ENCODE data around the gene SMG5. TPM values are rescaled to one million over a fixed set of nuclear protein-coding genes. Genes with fewer than 3 reads are reported as not detected.

Gene SMG5
- total and polyA plus RNA-seq, 2 experiments from 2014 or later, result 25.9 to 118 TPM

DNA sequence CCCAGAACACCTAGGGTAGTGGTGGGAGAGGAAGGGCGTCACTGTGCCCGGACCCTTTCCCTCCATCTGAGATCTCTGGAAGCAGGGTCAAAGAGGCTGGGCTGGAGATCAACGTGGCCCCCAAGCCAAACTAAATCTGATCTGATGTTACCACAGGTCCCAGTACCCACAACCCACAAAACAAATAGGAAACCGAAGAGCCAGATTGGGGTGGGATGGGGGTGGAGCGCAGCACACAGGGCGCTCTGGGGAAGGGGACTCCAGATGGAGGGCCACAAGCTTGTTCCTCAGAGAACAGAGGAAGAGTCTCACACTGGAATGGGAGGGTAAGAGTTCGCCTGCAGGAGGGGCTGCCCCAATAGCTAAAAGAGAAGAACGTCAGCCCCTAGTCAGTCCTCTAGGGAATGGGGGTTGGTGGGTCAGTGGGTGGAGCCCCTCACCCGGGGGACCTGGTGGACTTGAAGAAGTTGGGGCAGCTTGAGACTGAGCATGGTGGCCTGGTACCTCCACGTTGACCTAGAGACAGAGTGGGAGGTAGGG lies 36.3 kb downstream of the SMG5 start:
- peak; percentile 0; the same call in 2 of the 3 replicates for ATAC-seq
- Histone ChIP-seq H4K20me1 (replicated peaks; ENCODE audit: insufficient read depth) (no peaks in the 10 kb centered on the region), H3K36me3 (ENCODE audit: insufficient read depth) (no peaks in the 10 kb centered on the region), H3F3A (replicated peaks; ENCODE audit: low read depth) (peaks cover 13% of the 10 kb centered on the region), H3K4me3 (peak overlapping the region; percentile 64), H3K79me2 (replicated peaks; ENCODE audit: insufficient read depth) (no peaks in the 10 kb centered on the region), H2AFZ (peak overlapping the region; percentile 81; the same call in 1 of the 2 replicates), H3K4me2 (peak overlapping the region; percentile 91), H3K27me3 (ENCODE audit: insufficient read depth) (no peaks in the 10 kb centered on the region), H3K9me2 (ENCODE audit: insufficient read depth) (no peaks in the 10 kb centered on the region), H3K4me1 (ENCODE audit: insufficient read depth) (peaks cover 33% of the 10 kb centered on the region), H3K27ac (ENCODE audit: low read depth) (no peak overlapping the region)
- DNase-seq (ENCODE audit: low spot score), result peak; percentile 38
- Mint-ChIP-seq H3K4me3 (peak overlapping the region; percentile 62), H3K27me3 (ENCODE audit: insufficient read depth, low read depth, poor library complexity) (peaks cover 16% of the 10 kb centered on the region), H3K4me1 (peaks cover 34% of the 10 kb centered on the region), H3K9me3 (no peaks in the 10 kb centered on the region), H3K27ac (no peak overlapping the region), H3K36me3 (ENCODE audit: low read depth) (peaks cover 20% of the 10 kb centered on the region)
- TF ChIP-seq, protein P1, sequence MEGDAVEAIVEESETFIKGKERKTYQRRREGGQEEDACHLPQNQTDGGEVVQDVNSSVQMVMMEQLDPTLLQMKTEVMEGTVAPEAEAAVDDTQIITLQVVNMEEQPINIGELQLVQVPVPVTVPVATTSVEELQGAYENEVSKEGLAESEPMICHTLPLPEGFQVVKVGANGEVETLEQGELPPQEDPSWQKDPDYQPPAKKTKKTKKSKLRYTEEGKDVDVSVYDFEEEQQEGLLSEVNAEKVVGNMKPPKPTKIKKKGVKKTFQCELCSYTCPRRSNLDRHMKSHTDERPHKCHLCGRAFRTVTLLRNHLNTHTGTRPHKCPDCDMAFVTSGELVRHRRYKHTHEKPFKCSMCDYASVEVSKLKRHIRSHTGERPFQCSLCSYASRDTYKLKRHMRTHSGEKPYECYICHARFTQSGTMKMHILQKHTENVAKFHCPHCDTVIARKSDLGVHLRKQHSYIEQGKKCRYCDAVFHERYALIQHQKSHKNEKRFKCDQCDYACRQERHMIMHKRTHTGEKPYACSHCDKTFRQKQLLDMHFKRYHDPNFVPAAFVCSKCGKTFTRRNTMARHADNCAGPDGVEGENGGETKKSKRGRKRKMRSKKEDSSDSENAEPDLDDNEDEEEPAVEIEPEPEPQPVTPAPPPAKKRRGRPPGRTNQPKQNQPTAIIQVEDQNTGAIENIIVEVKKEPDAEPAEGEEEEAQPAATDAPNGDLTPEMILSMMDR (conservative IDR thresholded peaks at IDR 0.05; ENCODE audit: low read depth in 2 of 2), result no peak
- TF ChIP-seq, protein P2, sequence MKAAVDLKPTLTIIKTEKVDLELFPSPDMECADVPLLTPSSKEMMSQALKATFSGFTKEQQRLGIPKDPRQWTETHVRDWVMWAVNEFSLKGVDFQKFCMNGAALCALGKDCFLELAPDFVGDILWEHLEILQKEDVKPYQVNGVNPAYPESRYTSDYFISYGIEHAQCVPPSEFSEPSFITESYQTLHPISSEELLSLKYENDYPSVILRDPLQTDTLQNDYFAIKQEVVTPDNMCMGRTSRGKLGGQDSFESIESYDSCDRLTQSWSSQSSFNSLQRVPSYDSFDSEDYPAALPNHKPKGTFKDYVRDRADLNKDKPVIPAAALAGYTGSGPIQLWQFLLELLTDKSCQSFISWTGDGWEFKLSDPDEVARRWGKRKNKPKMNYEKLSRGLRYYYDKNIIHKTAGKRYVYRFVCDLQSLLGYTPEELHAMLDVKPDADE (IDR thresholded peaks at IDR 0.05), result no peak
- TF ChIP-seq EZH2phosphoT487 (IDR thresholded peaks at IDR 0.05; ENCODE audit: unreplicated experiment), result no peak
- no peak for TF ChIP-seq JUNB (IDR thresholded peaks at IDR 0.05; ENCODE audit: unreplicated experiment)
- TF ChIP-seq POLR2AphosphoS5 (IDR thresholded peaks at IDR 0.05; ENCODE audit: low read depth), result no peak
- TF ChIP-seq ZNF114 (CRISPR knock-in tag; IDR thresholded peaks at IDR 0.05), result no peak
- TF ChIP-seq, protein P3, sequence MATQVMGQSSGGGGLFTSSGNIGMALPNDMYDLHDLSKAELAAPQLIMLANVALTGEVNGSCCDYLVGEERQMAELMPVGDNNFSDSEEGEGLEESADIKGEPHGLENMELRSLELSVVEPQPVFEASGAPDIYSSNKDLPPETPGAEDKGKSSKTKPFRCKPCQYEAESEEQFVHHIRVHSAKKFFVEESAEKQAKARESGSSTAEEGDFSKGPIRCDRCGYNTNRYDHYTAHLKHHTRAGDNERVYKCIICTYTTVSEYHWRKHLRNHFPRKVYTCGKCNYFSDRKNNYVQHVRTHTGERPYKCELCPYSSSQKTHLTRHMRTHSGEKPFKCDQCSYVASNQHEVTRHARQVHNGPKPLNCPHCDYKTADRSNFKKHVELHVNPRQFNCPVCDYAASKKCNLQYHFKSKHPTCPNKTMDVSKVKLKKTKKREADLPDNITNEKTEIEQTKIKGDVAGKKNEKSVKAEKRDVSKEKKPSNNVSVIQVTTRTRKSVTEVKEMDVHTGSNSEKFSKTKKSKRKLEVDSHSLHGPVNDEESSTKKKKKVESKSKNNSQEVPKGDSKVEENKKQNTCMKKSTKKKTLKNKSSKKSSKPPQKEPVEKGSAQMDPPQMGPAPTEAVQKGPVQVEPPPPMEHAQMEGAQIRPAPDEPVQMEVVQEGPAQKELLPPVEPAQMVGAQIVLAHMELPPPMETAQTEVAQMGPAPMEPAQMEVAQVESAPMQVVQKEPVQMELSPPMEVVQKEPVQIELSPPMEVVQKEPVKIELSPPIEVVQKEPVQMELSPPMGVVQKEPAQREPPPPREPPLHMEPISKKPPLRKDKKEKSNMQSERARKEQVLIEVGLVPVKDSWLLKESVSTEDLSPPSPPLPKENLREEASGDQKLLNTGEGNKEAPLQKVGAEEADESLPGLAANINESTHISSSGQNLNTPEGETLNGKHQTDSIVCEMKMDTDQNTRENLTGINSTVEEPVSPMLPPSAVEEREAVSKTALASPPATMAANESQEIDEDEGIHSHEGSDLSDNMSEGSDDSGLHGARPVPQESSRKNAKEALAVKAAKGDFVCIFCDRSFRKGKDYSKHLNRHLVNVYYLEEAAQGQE (IDR thresholded peaks at IDR 0.05; ENCODE audit: unreplicated experiment), result no peak
- TF ChIP-seq ZNF331 (CRISPR knock-in tag; IDR thresholded peaks at IDR 0.05; ENCODE audit: low read depth), result no peak
- no peak for TF ChIP-seq EZH2 (IDR thresholded peaks at IDR 0.05; ENCODE audit: low read depth, unreplicated experiment)
- no peak for TF ChIP-seq NANOG (IDR thresholded peaks at IDR 0.05; ENCODE audit: borderline replicate concordance)
- TF ChIP-seq STAT1 (IDR thresholded peaks at IDR 0.05; ENCODE audit: unreplicated experiment), result no peak
- TF ChIP-seq CREB1 (CRISPR knock-in tag; IDR thresholded peaks at IDR 0.05; ENCODE audit: low read depth), result no peak
- TF ChIP-seq, protein P4, sequence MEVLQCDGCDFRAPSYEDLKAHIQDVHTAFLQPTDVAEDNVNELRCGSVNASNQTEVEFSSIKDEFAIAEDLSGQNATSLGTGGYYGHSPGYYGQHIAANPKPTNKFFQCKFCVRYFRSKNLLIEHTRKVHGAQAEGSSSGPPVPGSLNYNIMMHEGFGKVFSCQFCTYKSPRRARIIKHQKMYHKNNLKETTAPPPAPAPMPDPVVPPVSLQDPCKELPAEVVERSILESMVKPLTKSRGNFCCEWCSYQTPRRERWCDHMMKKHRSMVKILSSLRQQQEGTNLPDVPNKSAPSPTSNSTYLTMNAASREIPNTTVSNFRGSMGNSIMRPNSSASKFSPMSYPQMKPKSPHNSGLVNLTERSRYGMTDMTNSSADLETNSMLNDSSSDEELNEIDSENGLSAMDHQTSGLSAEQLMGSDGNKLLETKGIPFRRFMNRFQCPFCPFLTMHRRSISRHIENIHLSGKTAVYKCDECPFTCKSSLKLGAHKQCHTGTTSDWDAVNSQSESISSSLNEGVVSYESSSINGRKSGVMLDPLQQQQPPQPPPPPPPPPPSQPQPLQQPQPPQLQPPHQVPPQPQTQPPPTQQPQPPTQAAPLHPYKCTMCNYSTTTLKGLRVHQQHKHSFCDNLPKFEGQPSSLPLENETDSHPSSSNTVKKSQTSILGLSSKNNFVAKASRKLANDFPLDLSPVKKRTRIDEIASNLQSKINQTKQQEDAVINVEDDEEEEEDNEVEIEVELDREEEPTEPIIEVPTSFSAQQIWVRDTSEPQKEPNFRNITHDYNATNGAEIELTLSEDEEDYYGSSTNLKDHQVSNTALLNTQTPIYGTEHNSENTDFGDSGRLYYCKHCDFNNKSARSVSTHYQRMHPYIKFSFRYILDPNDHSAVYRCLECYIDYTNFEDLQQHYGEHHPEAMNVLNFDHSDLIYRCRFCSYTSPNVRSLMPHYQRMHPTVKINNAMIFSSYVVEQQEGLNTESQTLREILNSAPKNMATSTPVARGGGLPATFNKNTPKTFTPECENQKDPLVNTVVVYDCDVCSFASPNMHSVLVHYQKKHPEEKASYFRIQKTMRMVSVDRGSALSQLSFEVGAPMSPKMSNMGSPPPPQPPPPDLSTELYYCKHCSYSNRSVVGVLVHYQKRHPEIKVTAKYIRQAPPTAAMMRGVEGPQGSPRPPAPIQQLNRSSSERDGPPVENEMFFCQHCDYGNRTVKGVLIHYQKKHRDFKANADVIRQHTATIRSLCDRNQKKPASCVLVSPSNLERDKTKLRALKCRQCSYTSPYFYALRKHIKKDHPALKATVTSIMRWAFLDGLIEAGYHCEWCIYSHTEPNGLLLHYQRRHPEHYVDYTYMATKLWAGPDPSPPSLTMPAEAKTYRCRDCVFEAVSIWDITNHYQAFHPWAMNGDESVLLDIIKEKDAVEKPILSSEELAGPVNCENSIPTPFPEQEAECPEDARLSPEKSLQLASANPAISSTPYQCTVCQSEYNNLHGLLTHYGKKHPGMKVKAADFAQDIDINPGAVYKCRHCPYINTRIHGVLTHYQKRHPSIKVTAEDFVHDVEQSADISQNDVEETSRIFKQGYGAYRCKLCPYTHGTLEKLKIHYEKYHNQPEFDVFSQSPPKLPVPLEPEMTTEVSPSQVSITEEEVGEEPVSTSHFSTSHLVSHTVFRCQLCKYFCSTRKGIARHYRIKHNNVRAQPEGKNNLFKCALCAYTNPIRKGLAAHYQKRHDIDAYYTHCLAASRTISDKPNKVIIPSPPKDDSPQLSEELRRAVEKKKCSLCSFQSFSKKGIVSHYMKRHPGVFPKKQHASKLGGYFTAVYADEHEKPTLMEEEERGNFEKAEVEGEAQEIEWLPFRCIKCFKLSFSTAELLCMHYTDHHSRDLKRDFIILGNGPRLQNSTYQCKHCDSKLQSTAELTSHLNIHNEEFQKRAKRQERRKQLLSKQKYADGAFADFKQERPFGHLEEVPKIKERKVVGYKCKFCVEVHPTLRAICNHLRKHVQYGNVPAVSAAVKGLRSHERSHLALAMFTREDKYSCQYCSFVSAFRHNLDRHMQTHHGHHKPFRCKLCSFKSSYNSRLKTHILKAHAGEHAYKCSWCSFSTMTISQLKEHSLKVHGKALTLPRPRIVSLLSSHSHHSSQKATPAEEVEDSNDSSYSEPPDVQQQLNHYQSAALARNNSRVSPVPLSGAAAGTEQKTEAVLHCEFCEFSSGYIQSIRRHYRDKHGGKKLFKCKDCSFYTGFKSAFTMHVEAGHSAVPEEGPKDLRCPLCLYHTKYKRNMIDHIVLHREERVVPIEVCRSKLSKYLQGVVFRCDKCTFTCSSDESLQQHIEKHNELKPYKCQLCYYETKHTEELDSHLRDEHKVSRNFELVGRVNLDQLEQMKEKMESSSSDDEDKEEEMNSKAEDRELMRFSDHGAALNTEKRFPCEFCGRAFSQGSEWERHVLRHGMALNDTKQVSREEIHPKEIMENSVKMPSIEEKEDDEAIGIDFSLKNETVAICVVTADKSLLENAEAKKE (CRISPR knock-in tag; IDR thresholded peaks at IDR 0.05), result no peak

Data from GM23338 (cell line).